Measurements from ENCODE around the gene SNX2. TPM values are rescaled to one million over a fixed set of nuclear protein-coding genes. Genes with fewer than 3 reads are reported as not detected.

The SNX2 gene
- total and polyA plus RNA-seq, 2 donors (not counting 1 experiment from before 2014, with no cell fraction given), result 107 to 266 TPM

- H3K9me3 Mint-ChIP-seq (ENCODE audit: insufficient read depth), result no peaks in the 10 kb centered on the region
- Histone ChIP-seq H3K36me3 (replicated peaks in 1 of 2; ENCODE audit: control extremely low read depth in 1 of 2, control insufficient read depth in 1 of 2, extremely low read depth in 1 of 2, insufficient read depth in 2 of 2, low read length in 1 of 2) (no peaks in the 10 kb centered on the region), H4K20me1 (ENCODE audit: control insufficient read depth, insufficient read depth, low read length, poor library complexity, severe bottlenecking) (no peaks in the 10 kb centered on the region), H3K4me2 (replicated peaks; ENCODE audit: low read depth, low read length, poor library complexity, severe bottlenecking) (no peak overlapping the region), H3K79me2 (ENCODE audit: control insufficient read depth, insufficient read depth, low read length) (no peaks in the 10 kb centered on the region), H3K9me3 (ENCODE audit: control extremely low read depth in 1 of 3, control insufficient read depth in 2 of 3, insufficient read depth in 1 of 3, low read length in 2 of 3) (no peaks in the 10 kb centered on the region), H2AFZ (ENCODE audit: insufficient read depth, low read depth, low read length, poor library complexity, severe bottlenecking) (no peak overlapping the region), H3K4me1 (ENCODE audit: control insufficient read depth in 2 of 2, insufficient read depth in 2 of 2, low read length in 2 of 2) (no peaks in the 10 kb centered on the region), H3K9ac (ENCODE audit: low read length) (no peak overlapping the region), H3K27me3 (replicated peaks in 1 of 4; ENCODE audit: control extremely low read depth in 1 of 4, control insufficient read depth in 3 of 4, insufficient read depth in 4 of 4, low read length in 3 of 4) (no peaks in the 10 kb centered on the region), H3K27ac (ENCODE audit: low read length in 2 of 2) (no peak overlapping the region), H3K4me3 (ENCODE audit: control extremely low read depth in 1 of 5, extremely low read depth in 1 of 5, insufficient read depth in 1 of 5, low read depth in 2 of 5, low read length in 4 of 5) (no peak overlapping the region)
- H3K27ac Mint-ChIP-seq, result no peak overlapping the region
- intact Hi-C loops (cut with micrococcal nuclease), result no loop called here
- POLR2A ChIA-PET, result interaction anchor here (0.6 kb wide), 1 partner anchor 712 kb away, joined by 5 read pairs; no protein-coding TSS in a partner anchor
- H3K4me1 Mint-ChIP-seq, result peaks cover 3% of the 10 kb centered on the region
- ATAC-seq (ENCODE audit: low read depth) (no peak), DNase-seq (no peak)
- 100% methylated on average over 4 of the region's 8 CpGs for WGBS (ENCODE audit: insufficient coverage)
- CTCF ChIA-PET, result no interaction called here
- TF ChIP-seq CTCF (IDR thresholded peaks at IDR 0.05) (no peak), EZH2 (IDR thresholded peaks at IDR 0.05; ENCODE audit: borderline replicate concordance, insufficient read depth, low read depth, low read length, poor library complexity, severe bottlenecking) (no peak)
- no peak overlapping the region for H3K4me3 Mint-ChIP-seq
- no peaks in the 10 kb centered on the region for H3K27me3 Mint-ChIP-seq
These were observed 96.8 kb downstream of the SNX2 start for GRCh38 chr5:122871661-122872060.

- H3K27ac Mint-ChIP-seq, result no peak overlapping the region
- DNase-seq (no peak), ATAC-seq (ENCODE audit: low read depth) (no peak)
- no peaks in the 10 kb centered on the region for H3K9me3 Mint-ChIP-seq (ENCODE audit: insufficient read depth)
- no peak overlapping the region for H3K4me3 ChIP-seq (ENCODE audit: control extremely low read depth in 1 of 5, extremely low read depth in 1 of 5, insufficient read depth in 1 of 5, low read depth in 2 of 5, low read length in 4 of 5)
- H3K4me1 ChIP-seq (ENCODE audit: control insufficient read depth in 2 of 2, insufficient read depth in 2 of 2, low read length in 2 of 2), result peaks cover 13 to 16% of the 10 kb centered on the region in 2 donors
- no peaks in the 10 kb centered on the region for H3K79me2 ChIP-seq (ENCODE audit: control insufficient read depth, insufficient read depth, low read length)
- no peaks in the 10 kb centered on the region for H3K27me3 ChIP-seq (replicated peaks in 1 of 4; ENCODE audit: control extremely low read depth in 1 of 4, control insufficient read depth in 3 of 4, insufficient read depth in 4 of 4, low read length in 3 of 4)
- intact Hi-C loops (cut with micrococcal nuclease), result no loop called here
- TF ChIP-seq EZH2 (IDR thresholded peaks at IDR 0.05; ENCODE audit: borderline replicate concordance, insufficient read depth, low read depth, low read length, poor library complexity, severe bottlenecking) (no peak), CTCF (IDR thresholded peaks at IDR 0.05) (no peak)
- peaks cover 19% of the 10 kb centered on the region for H3K4me1 Mint-ChIP-seq
- ChIA-PET CTCF (no interaction called here), POLR2A (no interaction called here)
- 96% methylated on average over 4 of the region's 4 CpGs for WGBS (ENCODE audit: insufficient coverage)
- no peak overlapping the region for H2AFZ ChIP-seq (ENCODE audit: insufficient read depth, low read depth, low read length, poor library complexity, severe bottlenecking)
- H3K4me3 Mint-ChIP-seq, result no peak overlapping the region
- H3K27ac ChIP-seq (ENCODE audit: low read length in 2 of 2), result no peak overlapping the region
- no peaks in the 10 kb centered on the region for H4K20me1 ChIP-seq (ENCODE audit: control insufficient read depth, insufficient read depth, low read length, poor library complexity, severe bottlenecking)
- H3K9me3 ChIP-seq (ENCODE audit: control extremely low read depth in 1 of 3, control insufficient read depth in 2 of 3, insufficient read depth in 1 of 3, low read length in 2 of 3), result peaks cover 0 to 9% (median 0%) of the 10 kb centered on the region in 3 donors
- H3K36me3 ChIP-seq (replicated peaks in 1 of 2; ENCODE audit: control extremely low read depth in 1 of 2, control insufficient read depth in 1 of 2, extremely low read depth in 1 of 2, insufficient read depth in 2 of 2, low read length in 1 of 2), result no peaks in the 10 kb centered on the region
- no peaks in the 10 kb centered on the region for H3K27me3 Mint-ChIP-seq
- H3K4me2 ChIP-seq (replicated peaks; ENCODE audit: low read depth, low read length, poor library complexity, severe bottlenecking), result no peak overlapping the region
- H3K9ac ChIP-seq (ENCODE audit: low read length), result no peak overlapping the region
These were observed 99.4 kb downstream of the SNX2 start for GRCh38 chr5:122874179-122874875.

All from B cell (primary cell).